A673 (cell line): Measurements from ENCODE around the gene PHC2. TPM values are rescaled to one million over a fixed set of nuclear protein-coding genes. Genes with fewer than 3 reads are reported as not detected.

Source experiments
- BruUV-seq: library from RNA; stranded (reverse); fragments of 400-500 nt; replicated peaks from 2 replicates; lab custom pipeline; 2021; lab: Mats Ljungman, UMichigan
- CTCF ChIA-PET: fragments of 300-600 bp; sonication (Branson Sonifier 250); formaldehyde crosslinking; loops from one replicate; lab custom pipeline; 2022; ENCODE audit warnings: antibody characterized with exemption; lab: Charles Lee
- POLR2A ChIA-PET: fragments of 300-600 bp; sonication (Branson Sonifier 250); formaldehyde crosslinking; loops from one replicate; lab custom pipeline; 2022; ENCODE audit warnings: antibody characterized with exemption; ENCODE audit not compliant: low non-redundant PET; lab: Charles Lee
- DNase-seq: peaks from one replicate; pipeline ENCODE4 v3.0.0-alpha.2; 2015; ENCODE audit warnings: low spot score
- H3K27ac ChIP-seq: fragments of 200-600 bp; sonication (generic); 2 replicates; pipeline ENCODE4 v1.5.1; 2016; ENCODE audit warnings: mixed run types, low read depth, mild to moderate bottlenecking, mixed read lengths, antibody characterized with exemption, low read length; ENCODE audit not compliant: poor library complexity, severe bottlenecking
- H3K27me3 ChIP-seq: fragments of 200-600 bp; sonication (generic); replicated peaks from 2 replicates; pipeline ENCODE4 v1.6.1; 2017; ENCODE audit warnings: mixed run types, low read depth, mild to moderate bottlenecking, mixed read lengths, antibody characterized with exemption, low read length; ENCODE audit not compliant: insufficient read depth, poor library complexity
- H3K36me3 ChIP-seq: fragments of 200-600 bp; sonication (generic); 2 replicates; pipeline ENCODE4 v1.6.1; 2016; ENCODE audit warnings: mixed run types, mild to moderate bottlenecking, mixed read lengths, antibody characterized with exemption, low read length; ENCODE audit not compliant: insufficient read depth, poor library complexity, severe bottlenecking
- H3K4me1 ChIP-seq: fragments of 200-600 bp; sonication (generic); 2 replicates; pipeline ENCODE4 v1.6.1; 2017; ENCODE audit warnings: mixed run types, mild to moderate bottlenecking, mixed read lengths, antibody characterized with exemption, low read length; ENCODE audit not compliant: insufficient read depth, poor library complexity, severe bottlenecking
- H3K4me3 ChIP-seq: fragments of 200-600 bp; sonication (generic); 2 replicates; pipeline ENCODE4 v1.5.1; 2016; ENCODE audit warnings: low read depth, mixed run types, mild to moderate bottlenecking, mixed read lengths, low read length; ENCODE audit not compliant: poor library complexity, severe bottlenecking
- H3K9me3 ChIP-seq: fragments of 200-600 bp; sonication (generic); 2 replicates; pipeline ENCODE4 v1.6.1; 2016; ENCODE audit warnings: mixed run types, low read depth, mild to moderate bottlenecking, mixed read lengths, antibody characterized with exemption, low read length; ENCODE audit not compliant: poor library complexity, severe bottlenecking
- EZH2 ChIP-seq: fragments of 200-600 bp; sonication (generic); IDR thresholded peaks from 2 replicates; pipeline ENCODE4 v1.6.1; 2017; ENCODE audit warnings: borderline replicate concordance, low read depth, mild to moderate bottlenecking, mixed read lengths, antibody characterized with exemption, low read length; ENCODE audit not compliant: poor library complexity, severe bottlenecking
- intact Hi-C: fragments of 100-400 bp; cut with micrococcal nuclease; formaldehyde crosslinking; loops from one replicate; pipeline ENCODE4 v1.10.0; 2022; ENCODE audit not compliant: unreplicated experiment
- total RNA-seq: library from RNA; stranded (reverse); gene quantifications from 2 replicates; pipeline ENCODE4 v1.2.3, GENCODE V29; 2021
- TF ChIP-seq, protein P1 (sequence below): fragments of 300-800, 200-600 bp; sonication (generic); conservative IDR thresholded peaks from 2 replicates; pipeline ENCODE4 v1.5.1; 2017; ENCODE audit warnings: low read depth, mild to moderate bottlenecking, antibody characterized with exemption, low read length, moderate library complexity, mixed read lengths

The PHC2 gene
- total RNA-seq, 1 experiment from 2014 or later = 136 TPM

DNA sequence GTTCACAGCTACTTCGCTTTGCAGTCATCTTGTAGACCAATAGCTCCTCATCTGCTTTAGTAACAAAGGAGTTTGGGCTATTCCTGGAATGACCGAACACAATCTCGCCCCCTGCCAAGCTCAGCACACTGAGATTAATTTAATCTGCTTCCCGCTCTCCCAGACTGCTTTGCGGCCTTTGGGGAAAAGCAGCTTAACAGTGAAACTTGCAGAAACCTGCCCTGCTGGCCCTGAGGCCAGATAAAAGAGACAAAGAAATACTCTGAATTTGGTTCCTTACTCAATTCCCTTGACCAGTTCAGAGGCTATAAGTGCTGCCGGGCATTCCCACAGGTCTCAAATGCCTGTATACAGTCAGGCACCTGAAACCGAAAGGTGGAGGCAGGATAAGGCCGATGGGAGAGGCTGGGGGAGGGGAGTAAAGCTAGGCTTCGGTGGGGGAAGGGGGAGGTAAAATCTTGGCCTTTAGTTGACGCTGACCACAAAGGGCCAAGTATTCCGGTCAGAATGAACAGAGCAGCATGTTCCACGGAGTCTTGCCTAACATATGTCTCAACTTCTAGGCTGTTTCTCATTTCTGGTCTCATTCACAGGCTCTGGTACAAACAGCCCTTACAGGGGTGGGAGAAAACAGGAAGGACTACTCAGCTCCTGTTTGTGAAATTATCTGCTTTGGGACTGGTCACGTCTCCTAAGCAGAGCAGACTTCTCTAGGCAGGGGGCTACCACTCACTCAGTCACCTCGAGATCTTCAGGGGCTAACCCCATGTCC, 92.3 kb downstream of the PHC2 start:
- Histone ChIP-seq H3K27me3 (no peaks in the 10 kb centered on the region), H3K9me3 (no peaks in the 10 kb centered on the region), H3K36me3 (peaks cover 28% of the 10 kb centered on the region), H3K4me3 (peak overlapping the region; percentile 0), H3K4me1 (peaks cover 73% of the 10 kb centered on the region), H3K27ac (peak overlapping the region; percentile 85)
- BruUV-seq = no TSS peak
- intact Hi-C loops = no loop called here
- POLR2A ChIA-PET = no interaction called here
- CTCF ChIA-PET = interaction anchor here (0.6 to 1.4 kb wide), 3 partner anchors 15 to 274 kb away, joined by 3 to 5 read pairs (median 4); no protein-coding TSS in a partner anchor
- DNase-seq = peak; percentile 79
- TF ChIP-seq EZH2 = no peak
- TF ChIP-seq, protein P1, sequence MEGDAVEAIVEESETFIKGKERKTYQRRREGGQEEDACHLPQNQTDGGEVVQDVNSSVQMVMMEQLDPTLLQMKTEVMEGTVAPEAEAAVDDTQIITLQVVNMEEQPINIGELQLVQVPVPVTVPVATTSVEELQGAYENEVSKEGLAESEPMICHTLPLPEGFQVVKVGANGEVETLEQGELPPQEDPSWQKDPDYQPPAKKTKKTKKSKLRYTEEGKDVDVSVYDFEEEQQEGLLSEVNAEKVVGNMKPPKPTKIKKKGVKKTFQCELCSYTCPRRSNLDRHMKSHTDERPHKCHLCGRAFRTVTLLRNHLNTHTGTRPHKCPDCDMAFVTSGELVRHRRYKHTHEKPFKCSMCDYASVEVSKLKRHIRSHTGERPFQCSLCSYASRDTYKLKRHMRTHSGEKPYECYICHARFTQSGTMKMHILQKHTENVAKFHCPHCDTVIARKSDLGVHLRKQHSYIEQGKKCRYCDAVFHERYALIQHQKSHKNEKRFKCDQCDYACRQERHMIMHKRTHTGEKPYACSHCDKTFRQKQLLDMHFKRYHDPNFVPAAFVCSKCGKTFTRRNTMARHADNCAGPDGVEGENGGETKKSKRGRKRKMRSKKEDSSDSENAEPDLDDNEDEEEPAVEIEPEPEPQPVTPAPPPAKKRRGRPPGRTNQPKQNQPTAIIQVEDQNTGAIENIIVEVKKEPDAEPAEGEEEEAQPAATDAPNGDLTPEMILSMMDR = no peak

DNA sequence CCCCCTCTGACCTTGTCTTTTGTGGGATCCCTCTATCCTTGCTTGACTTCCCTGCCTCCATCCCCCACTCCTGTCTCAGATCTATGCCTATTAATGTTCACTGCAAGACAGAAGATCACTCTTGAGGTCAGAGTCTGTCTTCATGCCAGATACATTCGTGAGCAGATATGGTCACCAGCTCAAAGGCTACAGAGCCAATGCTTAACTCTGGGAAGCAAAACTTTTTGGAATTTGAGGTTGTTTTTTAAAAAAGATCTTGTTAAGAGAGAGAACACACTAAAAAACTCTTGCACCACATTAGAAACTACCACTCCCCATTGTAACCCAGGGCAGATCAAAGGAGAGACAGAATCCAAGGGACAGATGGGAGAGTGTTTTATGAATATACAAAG, 92.9 kb downstream of the PHC2 start:
- no peaks in the 10 kb centered on the region for H3K27me3 ChIP-seq
- BruUV-seq = no TSS peak
- POLR2A ChIA-PET = no interaction called here
- no peaks in the 10 kb centered on the region for H3K9me3 ChIP-seq
- H3K36me3 ChIP-seq = peaks cover 34% of the 10 kb centered on the region
- intact Hi-C loops = no loop called here
- peaks cover 70% of the 10 kb centered on the region for H3K4me1 ChIP-seq
- CTCF ChIA-PET = interaction anchor here (1.0 to 1.4 kb wide), 2 partner anchors 14 to 275 kb away, joined by 3 to 5 read pairs; no protein-coding TSS in a partner anchor
- DNase-seq = no peak
- H3K4me3 ChIP-seq = no peak overlapping the region
- H3K27ac ChIP-seq = peak overlapping the region; percentile 85
- no peak for TF ChIP-seq EZH2
- TF ChIP-seq, protein P1 = no peak

DNA sequence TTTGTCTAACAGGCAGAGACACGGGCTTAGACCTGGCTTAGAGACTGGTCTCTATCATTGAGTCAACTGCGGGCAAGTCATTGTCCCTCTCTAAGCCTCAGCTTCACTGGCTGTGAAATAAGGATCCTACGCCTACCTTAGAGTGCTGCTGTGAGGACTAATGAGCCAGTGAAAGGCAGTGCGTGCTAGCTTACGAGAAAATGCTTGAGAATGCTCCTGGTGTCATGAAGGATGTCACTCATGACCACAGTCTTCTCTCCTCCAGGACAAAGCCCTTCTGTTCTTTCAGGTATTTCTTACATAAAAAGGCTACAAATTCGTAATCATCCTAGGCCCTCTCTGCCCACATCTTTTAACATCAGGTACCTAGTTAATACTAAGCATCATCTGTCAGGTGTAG, 93.5 kb downstream of the PHC2 start:
- ChIA-PET POLR2A (no interaction called here), CTCF (no interaction called here)
- BruUV-seq = no TSS peak
- Histone ChIP-seq H3K27me3 (no peaks in the 10 kb centered on the region), H3K9me3 (no peaks in the 10 kb centered on the region), H3K36me3 (peaks cover 34% of the 10 kb centered on the region), H3K27ac (peak overlapping the region; percentile 85), H3K4me1 (peaks cover 64% of the 10 kb centered on the region), H3K4me3 (no peak overlapping the region)
- TF ChIP-seq, protein P1 = no peak
- no peak for TF ChIP-seq EZH2
- intact Hi-C loops = no loop called here
- no peak for DNase-seq
